GM21825 (cell line): ENCODE measurements around the gene ZCCHC3.

ENCODE experiments used
- ATAC-seq: cut with Tn5 transposase; IDR thresholded peaks from one replicate; pipeline ENCODE4 v1.9.1; 2021; ENCODE audit warnings: mild to moderate bottlenecking, moderate library complexity; ENCODE audit not compliant: unreplicated experiment

ZCCHC3 gene

GRCh38 chr20:278607-279571 lies 18.5 kb upstream of the ZCCHC3 start:
- ATAC-seq: no peak

GRCh38 chr20:284172-284571 lies 13.2 kb upstream of the ZCCHC3 start:
- no peak for ATAC-seq

GRCh38 chr20:286508-286907 lies 10.9 kb upstream of the ZCCHC3 start:
- no peak for ATAC-seq

GRCh38 chr20:288956-289692 lies 8.2 kb upstream of the ZCCHC3 start:
- ATAC-seq: no peak

- no peak for ATAC-seq
Measured at GRCh38 chr20:289693-290083, 7.7 kb upstream of the ZCCHC3 start.

- peak; percentile 78 for ATAC-seq
Measured at GRCh38 chr20:290084-290831, 7.1 kb upstream of the ZCCHC3 start, which contains the start of gene C20orf96. C20orf96 (minus strand) TSS chr20:290750; CDS start chr20:290610, 140 bp downstream.

- no peak for ATAC-seq
Measured at GRCh38 chr20:294602-295001, 2.8 kb upstream of the ZCCHC3 start.

GRCh38 chr20:295804-296203 lies 1.6 kb upstream of the ZCCHC3 start:
- no peak for ATAC-seq

- ATAC-seq: peak; percentile 23
Measured at GRCh38 chr20:297925-298775, 780 bp downstream of the ZCCHC3 start.

- ATAC-seq: no peak
Measured at GRCh38 chr20:298776-299391, 1.5 kb downstream of the ZCCHC3 start.

- ATAC-seq: no peak
Measured at GRCh38 chr20:300345-300990, 3.1 kb downstream of the ZCCHC3 start.

- ATAC-seq: no peak
Measured at GRCh38 chr20:301886-302848, 4.8 kb downstream of the ZCCHC3 start.

- ATAC-seq: no peak
Measured at GRCh38 chr20:305745-306144, 8.4 kb downstream of the ZCCHC3 start.

- ATAC-seq: no peak
Measured at GRCh38 chr20:308427-309038, 11.2 kb downstream of the ZCCHC3 start.

GRCh38 chr20:309306-309840 lies 12.0 kb downstream of the ZCCHC3 start:
- no peak for ATAC-seq

GRCh38 chr20:309841-310644 lies 12.7 kb downstream of the ZCCHC3 start:
- peak; percentile 96 for ATAC-seq

- no peak for ATAC-seq
Measured at GRCh38 chr20:310645-311044, 13.3 kb downstream of the ZCCHC3 start.
